Activated CD8-positive, alpha-beta T cell treated with anti-CD3 and anti-CD28 coated beads for 36 hours (primary cell): Measurements from ENCODE around the gene PM20D1. TPM values are rescaled to one million over a fixed set of nuclear protein-coding genes. Genes with fewer than 3 reads are reported as not detected.

Source experiments
- ATAC-seq: fragments of 200-7000 bp; cut with Tn5 transposase; one replicate; pipeline ENCODE4 v1.10.0; 2021; ENCODE audit warnings: mild to moderate bottlenecking, moderate library complexity
- CTCF ChIA-PET: fragments of 350-600 bp; sonication (Branson Sonifier 250); formaldehyde crosslinking; loops from one replicate; lab custom pipeline; 2021; ENCODE audit warnings: antibody characterized with exemption; lab: Charles Lee
- POLR2A ChIA-PET: fragments of 350-600 bp; sonication (Branson Sonifier 250); formaldehyde crosslinking; loops from one replicate; lab custom pipeline; 2021; ENCODE audit warnings: antibody characterized with exemption; lab: Charles Lee
- DNase-seq: peaks from one replicate; pipeline ENCODE4 v3.0.0-alpha.2; 2020
- H3K27ac Mint-ChIP-seq: one replicate; pipeline ENCODE4 v1.8.0; 2021; ENCODE audit warnings: mild to moderate bottlenecking, mixed read lengths
- H3K27me3 Mint-ChIP-seq: one replicate; pipeline ENCODE4 v1.8.0; 2021; ENCODE audit warnings: mixed read lengths
- H3K36me3 Mint-ChIP-seq: one replicate; pipeline ENCODE4 v1.8.0; 2021; ENCODE audit warnings: low read depth, mixed read lengths
- H3K4me1 Mint-ChIP-seq: one replicate; pipeline ENCODE4 v1.8.0; 2021; ENCODE audit warnings: low read depth, mixed read lengths
- H3K4me3 Mint-ChIP-seq: one replicate; pipeline ENCODE4 v1.8.0; 2021; ENCODE audit warnings: mild to moderate bottlenecking, moderate library complexity, mixed read lengths
- H3K9me3 Mint-ChIP-seq: one replicate; pipeline ENCODE4 v1.8.0; 2021; ENCODE audit warnings: mixed read lengths
- CTCF ChIP-seq: fragments of 200-600 bp; IDR thresholded peaks from one replicate; pipeline ENCODE4 v1.8.0; 2022; ENCODE audit warnings: antibody characterized with exemption, mild to moderate bottlenecking
- intact Hi-C: fragments of 100-400 bp; cut with micrococcal nuclease; formaldehyde crosslinking; loops from one replicate; pipeline ENCODE4 v1.10.0; 2022
- total RNA-seq, 2 experiments: library from RNA; stranded (reverse); gene quantifications; one replicate each; pipeline ENCODE4 v1.2.3, GENCODE V29; 2021

Gene PM20D1
- total RNA-seq, 2 experiments from 2014 or later: 0.22 to 0.29 TPM

GRCh38 chr1:205794011-205794730 lies 55.8 kb downstream of the PM20D1 start:
- no peak overlapping the region for H3K27ac Mint-ChIP-seq
- no peak for TF ChIP-seq CTCF
- H3K4me1 Mint-ChIP-seq: no peaks in the 10 kb centered on the region
- no peak overlapping the region for H3K4me3 Mint-ChIP-seq
- intact Hi-C loops: loop anchor here (5.0 kb wide), 1 partner anchor 113 kb away; no protein-coding TSS in a partner anchor
- ATAC-seq (no peak), DNase-seq (no peak)
- H3K36me3 Mint-ChIP-seq: peaks cover 16% of the 10 kb centered on the region
- ChIA-PET CTCF (interaction anchor here (0.7 to 6.9 kb wide), 5 partner anchors 11 to 183 kb away, joined by 3 to 145 read pairs (median 4); no protein-coding TSS in a partner anchor), POLR2A (interaction anchor here (2.7 kb wide), 1 partner anchor 183 kb away, joined by 6 read pairs; no protein-coding TSS in a partner anchor)
- no peaks in the 10 kb centered on the region for H3K9me3 Mint-ChIP-seq
- H3K27me3 Mint-ChIP-seq: no peaks in the 10 kb centered on the region

- ATAC-seq (no peak), DNase-seq (no peak)
- CTCF ChIA-PET: interaction anchor here (0.9 to 6.9 kb wide), 12 partner anchors 12 to 325 kb away, joined by 3 to 145 read pairs (median 6); partner anchors contain the start of gene AVPR1B
- H3K4me1 Mint-ChIP-seq: no peaks in the 10 kb centered on the region
- H3K4me3 Mint-ChIP-seq: no peak overlapping the region
- intact Hi-C loops: loop anchor here (5.0 kb wide), 1 partner anchor 114 kb away; no protein-coding TSS in a partner anchor
- H3K36me3 Mint-ChIP-seq: peaks cover 12% of the 10 kb centered on the region
- no peak for TF ChIP-seq CTCF
- POLR2A ChIA-PET: interaction anchor here (1.2 to 2.7 kb wide), 2 partner anchors 21 to 184 kb away, joined by 3 to 6 read pairs; no protein-coding TSS in a partner anchor
- H3K27me3 Mint-ChIP-seq: no peaks in the 10 kb centered on the region
- H3K27ac Mint-ChIP-seq: no peak overlapping the region
- no peaks in the 10 kb centered on the region for H3K9me3 Mint-ChIP-seq
These were observed 56.8 kb downstream of the PM20D1 start for GRCh38 chr1:205792961-205793673.

GRCh38 chr1:205792481-205792881 lies 57.5 kb downstream of the PM20D1 start:
- Mint-ChIP-seq H3K4me1 (no peaks in the 10 kb centered on the region), H3K4me3 (no peak overlapping the region), H3K27ac (no peak overlapping the region), H3K9me3 (no peaks in the 10 kb centered on the region), H3K36me3 (peaks cover 12% of the 10 kb centered on the region), H3K27me3 (no peaks in the 10 kb centered on the region)
- no peak for TF ChIP-seq CTCF
- ChIA-PET POLR2A (interaction anchor here (1.2 to 2.7 kb wide), 3 partner anchors 8 to 185 kb away, joined by 3 to 6 read pairs (median 4); no protein-coding TSS in a partner anchor), CTCF (interaction anchor here (0.7 to 6.9 kb wide), 37 partner anchors 7 to 325 kb away, joined by 3 to 145 read pairs (median 4); partner anchors contain the start of gene AVPR1B)
- ATAC-seq (no peak), DNase-seq (no peak)
- intact Hi-C loops: loop anchor here (5.0 kb wide), 1 partner anchor 115 kb away; no protein-coding TSS in a partner anchor

- ChIA-PET POLR2A (interaction anchor here (0.5 to 2.7 kb wide), 3 partner anchors 9 to 1280 kb away, joined by 3 to 6 read pairs (median 4); no protein-coding TSS in a partner anchor), CTCF (interaction anchor here (0.6 to 6.9 kb wide), 44 partner anchors 8 to 326 kb away, joined by 3 to 145 read pairs (median 4); partner anchors contain the start of genes AVPR1B and SLC41A1)
- Mint-ChIP-seq H3K27me3 (no peaks in the 10 kb centered on the region), H3K9me3 (no peaks in the 10 kb centered on the region), H3K4me3 (no peak overlapping the region), H3K36me3 (peaks cover 12% of the 10 kb centered on the region), H3K27ac (no peak overlapping the region), H3K4me1 (no peaks in the 10 kb centered on the region)
- intact Hi-C loops: loop anchor here (2.0 to 5.0 kb wide), 2 partner anchors 116 to 185 kb away; no protein-coding TSS in a partner anchor
- ATAC-seq (peak; percentile 95), DNase-seq (peak; percentile 77)
- TF ChIP-seq CTCF: peak; percentile 87
These were observed 58.3 kb downstream of the PM20D1 start for GRCh38 chr1:205791568-205792180.
